K562 treated with DMSO at 1 percent for 12 hours (cell line): ENCODE results near the gene TRIM51. TPM values are rescaled to one million over a fixed set of nuclear protein-coding genes. Genes with fewer than 3 reads are reported as not detected.

Source experiments
- total RNA-seq: library from RNA; unstranded; fragments of 300-600 nt; gene quantifications from 2 replicates; pipeline ENCODE4 v1.2.3, GENCODE V29; 2022; ENCODE audit not compliant: insufficient read depth

The TRIM51 gene, protein sequence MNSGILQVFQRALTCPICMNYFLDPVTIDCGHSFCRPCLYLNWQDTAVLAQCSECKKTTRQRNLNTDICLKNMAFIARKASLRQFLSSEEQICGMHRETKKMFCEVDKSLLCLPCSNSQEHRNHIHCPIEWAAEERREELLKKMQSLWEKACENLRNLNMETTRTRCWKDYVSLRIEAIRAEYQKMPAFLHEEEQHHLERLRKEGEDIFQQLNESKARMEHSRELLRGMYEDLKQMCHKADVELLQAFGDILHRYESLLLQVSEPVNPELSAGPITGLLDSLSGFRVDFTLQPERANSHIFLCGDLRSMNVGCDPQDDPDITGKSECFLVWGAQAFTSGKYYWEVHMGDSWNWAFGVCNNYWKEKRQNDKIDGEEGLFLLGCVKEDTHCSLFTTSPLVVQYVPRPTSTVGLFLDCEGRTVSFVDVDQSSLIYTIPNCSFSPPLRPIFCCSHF
- total RNA-seq: not detected in 2 replicates

DNA sequence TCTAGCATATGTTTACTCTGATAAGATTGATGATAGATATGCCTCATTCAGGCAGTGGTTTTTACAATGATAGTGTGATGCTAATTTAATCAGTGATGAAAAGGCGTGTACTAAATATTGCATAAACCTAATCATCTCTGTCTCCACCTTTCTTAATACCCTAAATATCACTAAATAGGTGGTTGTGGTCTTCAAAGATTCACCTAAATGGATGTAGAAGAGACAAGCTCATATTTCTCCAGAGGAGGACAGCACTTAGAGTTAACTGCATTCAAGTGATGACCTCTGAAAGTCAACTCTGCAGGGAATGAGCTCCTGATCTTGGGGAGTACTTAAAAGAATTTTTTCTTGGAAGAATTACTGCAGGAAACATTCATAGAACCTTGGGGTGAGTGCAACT, at the start of gene TRIM51:
Gene TRIM51 (plus strand): TSS at position 301 of the 400 bp plus-strand sequence. CDS start 2,132 bp downstream, outside the sequence.

DNA sequence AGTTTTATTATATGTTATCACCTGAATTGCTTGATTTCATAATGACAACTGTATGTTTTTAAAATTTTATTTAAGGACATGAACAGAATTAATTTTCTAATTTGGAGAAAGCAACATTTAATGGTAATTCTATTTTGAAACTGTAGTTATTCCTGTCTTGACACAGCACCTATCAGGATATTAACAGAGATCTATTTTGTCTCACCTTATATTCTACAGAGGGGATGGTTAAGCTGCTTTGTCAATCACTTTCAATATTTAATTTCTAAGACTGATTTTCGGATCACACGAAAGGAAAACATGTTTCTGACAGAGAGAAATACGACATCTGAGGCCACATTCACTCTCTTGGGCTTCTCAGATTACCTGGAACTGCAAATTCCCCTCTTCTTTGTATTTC, 44.6 kb upstream of the TRIM51 start, which contains the start of gene OR5D16:
Gene OR5D16 (plus strand): TSS at position 301 of the 400 bp plus-strand sequence. CDS start 0 bp downstream, at position 301.

GRCh38 chr11:55914482-55914881, 31.4 kb downstream of the TRIM51 start, which contains the start of gene OR5W2:
Gene OR5W2, minus strand, starts transcription at chr11:55914582. Its CDS starts 0 bp downstream, at chr11:55914582.

DNA sequence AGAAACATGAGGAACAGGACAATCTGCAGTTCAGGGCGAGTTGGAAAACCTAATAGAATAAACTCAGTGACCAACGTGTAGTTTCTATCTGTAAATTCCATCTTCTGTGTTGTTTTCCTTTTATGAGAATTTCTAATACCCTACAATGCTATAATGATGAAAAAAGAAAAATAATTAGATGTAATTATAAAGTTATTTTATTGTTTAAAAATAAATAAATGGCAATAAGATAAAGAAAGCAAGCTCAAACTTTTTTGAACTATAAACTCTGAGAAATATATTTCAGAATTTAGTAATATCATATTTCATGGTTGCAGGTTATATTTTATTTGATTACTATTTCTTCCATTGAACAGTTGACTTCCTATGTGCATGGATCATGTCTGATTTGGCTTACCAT, 53.2 kb downstream of the TRIM51 start, which contains the start of gene OR5I1:
Gene OR5I1 (minus strand): TSS at position 101 of the 400 bp plus-strand sequence. CDS start 0 bp downstream, at position 101.

Other genes with a start within 250 kb of the TRIM51 start
- not detected in 2 replicates for gene OR4P4, start 248.2 kb upstream of the TRIM51 start, total RNA-seq
- gene OR4S2, start 235.0 kb upstream of the TRIM51 start, total RNA-seq: not detected in 2 replicates
- not detected in 2 replicates for gene OR4C6, start 221.1 kb upstream of the TRIM51 start, total RNA-seq
- not detected in 2 replicates for gene OR5D13, start 109.9 kb upstream of the TRIM51 start, total RNA-seq
- gene OR5D14, start 87.7 kb upstream of the TRIM51 start, total RNA-seq: not detected in 2 replicates
- not detected in 2 replicates for gene OR5L1, start 71.9 kb upstream of the TRIM51 start, total RNA-seq
- gene OR5D18, start 63.7 kb upstream of the TRIM51 start, total RNA-seq: not detected in 2 replicates
- gene OR5L2, start 56.1 kb upstream of the TRIM51 start, total RNA-seq: not detected in 2 replicates
- gene OR5D16, start 44.5 kb upstream of the TRIM51 start, total RNA-seq: not detected in 2 replicates
- not detected in 2 replicates for gene OR5W2, start 31.3 kb downstream of the TRIM51 start, total RNA-seq
- not detected in 2 replicates for gene OR5I1, start 53.1 kb downstream of the TRIM51 start, total RNA-seq
- gene OR10AG1, start 86.6 kb downstream of the TRIM51 start, total RNA-seq: not detected in 2 replicates
- not detected in 2 replicates for gene OR5F1, start 111.3 kb downstream of the TRIM51 start, total RNA-seq
- not detected in 2 replicates for gene OR5AS1, start 144.4 kb downstream of the TRIM51 start, total RNA-seq
- not detected in 2 replicates for gene OR8I2, start 210.0 kb downstream of the TRIM51 start, total RNA-seq
- not detected in 2 replicates for gene OR8H2, start 220.4 kb downstream of the TRIM51 start, total RNA-seq
- gene OR8H3, start 239.1 kb downstream of the TRIM51 start, total RNA-seq: not detected in 2 replicates